ENCODE data around the gene LCN15. TPM values are rescaled to one million over a fixed set of nuclear protein-coding genes. Genes with fewer than 3 reads are reported as not detected.

The LCN15 gene
- total and polyA plus RNA-seq, 9 donors = not detected

- no peak for DNase-seq
- no peak for TF ChIP-seq EP300 (IDR thresholded peaks at IDR 0.05)
- no peak for TF ChIP-seq POLR2A (IDR thresholded peaks at IDR 0.05)
- no peak for TF ChIP-seq CTCF (IDR thresholded peaks at IDR 0.05)
- H3K36me3 ChIP-seq = no peaks in the 10 kb centered on the region
- no peaks in the 10 kb centered on the region for H3K9me3 ChIP-seq
- H3K27me3 ChIP-seq = no peaks in the 10 kb centered on the region
- intact Hi-C loops (cut with DNase I) = no loop called here
- 44 to 55% (median 48%) methylated on average over 7 of the region's 7 CpGs for WGBS, 3 donors
- H3K4me3 ChIP-seq = no peak overlapping the region
- no peak overlapping the region for H3K27ac ChIP-seq
- no peaks in the 10 kb centered on the region for H3K4me1 ChIP-seq (ENCODE audit: insufficient read depth)
Measured at GRCh38 chr9:136776947-136777346, 12.6 kb upstream of the LCN15 start.

- intact Hi-C loops (cut with DNase I) = no loop called here
- TF ChIP-seq CTCF (IDR thresholded peaks at IDR 0.05) = no peak
- TF ChIP-seq EP300 (IDR thresholded peaks at IDR 0.05) = no peak
- no peak for TF ChIP-seq POLR2A (IDR thresholded peaks at IDR 0.05)
- Histone ChIP-seq H3K4me3 (no peak overlapping the region), H3K27ac (no peak overlapping the region), H3K27me3 (no peaks in the 10 kb centered on the region), H3K36me3 (no peaks in the 10 kb centered on the region), H3K9me3 (no peaks in the 10 kb centered on the region), H3K4me1 (ENCODE audit: insufficient read depth) (no peaks in the 10 kb centered on the region)
- WGBS, 3 donors = 82 to 88% (median 85%) methylated on average over 6 of the region's 6 CpGs
- DNase-seq = peak in 1 of 5 donors; percentile 17
Measured at GRCh38 chr9:136775191-136775590, 10.9 kb upstream of the LCN15 start.

GRCh38 chr9:136774416-136775045 is 10.2 kb upstream of the LCN15 start:
- no peak overlapping the region for H3K4me3 ChIP-seq
- H3K4me1 ChIP-seq (ENCODE audit: insufficient read depth) = peaks cover 2% of the 10 kb centered on the region
- no peak overlapping the region for H3K27ac ChIP-seq
- peak in 1 of 5 donors; percentile 17 for DNase-seq
- intact Hi-C loops (cut with DNase I) = loop anchor here in 1 of 4 donors (5.0 kb wide), 1 partner anchor 613 kb away; no protein-coding TSS in a partner anchor
- no peaks in the 10 kb centered on the region for H3K36me3 ChIP-seq
- 84 to 95% (median 89%) methylated on average over 12 of the region's 12 CpGs for WGBS, 3 donors
- H3K27me3 ChIP-seq = no peaks in the 10 kb centered on the region
- TF ChIP-seq CTCF (IDR thresholded peaks at IDR 0.05) (no peak), POLR2A (IDR thresholded peaks at IDR 0.05) (no peak), EP300 (IDR thresholded peaks at IDR 0.05) (no peak)
- H3K9me3 ChIP-seq = no peaks in the 10 kb centered on the region

- H3K27ac ChIP-seq = no peak overlapping the region
- no peak for TF ChIP-seq EP300 (IDR thresholded peaks at IDR 0.05)
- no peak for TF ChIP-seq CTCF (IDR thresholded peaks at IDR 0.05)
- no peak for TF ChIP-seq POLR2A (IDR thresholded peaks at IDR 0.05)
- no peaks in the 10 kb centered on the region for H3K9me3 ChIP-seq
- peaks cover 2% of the 10 kb centered on the region for H3K4me1 ChIP-seq (ENCODE audit: insufficient read depth)
- H3K4me3 ChIP-seq = no peak overlapping the region
- intact Hi-C loops (cut with DNase I) = loop anchor here in 1 of 4 donors (5.0 kb wide), 1 partner anchor 614 kb away; no protein-coding TSS in a partner anchor
- DNase-seq = peak in 1 of 5 donors; percentile 17
- WGBS, 3 donors = 79 to 93% (median 88%) methylated on average over 7 of the region's 7 CpGs
- H3K27me3 ChIP-seq = no peaks in the 10 kb centered on the region
- no peaks in the 10 kb centered on the region for H3K36me3 ChIP-seq
Measured at GRCh38 chr9:136773386-136774044, 9.2 kb upstream of the LCN15 start.

All from ovary (tissue), 9 donors.